CD4-positive, alpha-beta T cell (primary cell): ENCODE measurements around the gene PCDHGB4. TPM values are rescaled to one million over a fixed set of nuclear protein-coding genes. Genes with fewer than 3 reads are reported as not detected.
A peak's percentile ranks its signal among the peaks of the same experiment; 100 is the strongest.
"Not testable (repeated sequence)": the region's sequence is repeated elsewhere in the genome, so short reads cannot be mapped to it uniquely, and the experiment has no call there.

Experiments
- ATAC-seq: fragments of 200-7000 bp; cut with Tn5 transposase; one replicate; pipeline ENCODE4 v1.10.0; 2022; ENCODE audit warnings: mild to moderate bottlenecking; ENCODE audit not compliant: poor library complexity
- CTCF ChIA-PET: fragments of 350-600 bp; sonication (Branson Sonifier 250); formaldehyde crosslinking; loops from one replicate; lab custom pipeline; 2021; ENCODE audit warnings: antibody characterized with exemption, inconsistent platforms; lab: Charles Lee
- POLR2A ChIA-PET: fragments of 350-600 bp; sonication (Branson Sonifier 250); formaldehyde crosslinking; loops from one replicate; lab custom pipeline; 2021; ENCODE audit warnings: antibody characterized with exemption, inconsistent platforms; lab: Charles Lee
- DNase-seq, 14 experiments: peaks; one replicate each; pipeline ENCODE4 v3.0.0-alpha.2; 2013 to 2020; ENCODE audit warnings: mixed read lengths in 2 of 14
- H3K27ac ChIP-seq, 2 donors: one replicate each; pipeline versions ENCODE4 v1.5.1 to v1.7.0; 2013; ENCODE audit warnings: low read length in 2 of 2, low read depth in 1 of 2, mild to moderate bottlenecking in 1 of 2
- H3K27me3 ChIP-seq, 2 experiments: 1 replicate in 1 of 2; 2 replicates in 1 of 2; pipeline versions ENCODE4 v1.6.1 to v1.7.0; 2013; ENCODE audit warnings: low read length in 2 of 2, control low read depth in 1 of 2, mild to moderate bottlenecking in 1 of 2, moderate library complexity in 1 of 2; ENCODE audit not compliant: insufficient read depth in 2 of 2, control insufficient read depth in 1 of 2
- H3K36me3 ChIP-seq: one replicate; pipeline ENCODE4 v1.6.1; 2013; ENCODE audit warnings: low read length, control low read depth; ENCODE audit not compliant: insufficient read depth
- H3K4me1 ChIP-seq: one replicate; pipeline ENCODE4 v1.6.1; 2013; ENCODE audit warnings: low read length, control low read depth; ENCODE audit not compliant: insufficient read depth
- H3K4me3 ChIP-seq: one replicate; pipeline ENCODE4 v1.5.1; 2013; ENCODE audit warnings: mild to moderate bottlenecking, low read length, moderate library complexity
- H3K9me3 ChIP-seq, 2 experiments: 1 replicate in 1 of 2; 2 replicates in 1 of 2; pipeline versions ENCODE4 v1.6.1 to v1.7.0; 2013; ENCODE audit warnings: low read length in 2 of 2, mild to moderate bottlenecking in 2 of 2, control low read depth in 1 of 2, moderate library complexity in 1 of 2; ENCODE audit not compliant: control insufficient read depth in 1 of 2, insufficient read depth in 1 of 2
- H3K27ac Mint-ChIP-seq: one replicate; pipeline ENCODE4 v1.8.0; 2020; ENCODE audit warnings: mixed read lengths
- H3K27me3 Mint-ChIP-seq: one replicate; pipeline ENCODE4 v1.8.0; 2021; ENCODE audit warnings: mixed read lengths
- H3K36me3 Mint-ChIP-seq: one replicate; pipeline ENCODE4 v1.8.0; 2021; ENCODE audit warnings: low read depth, mixed read lengths
- H3K4me1 Mint-ChIP-seq: one replicate; pipeline ENCODE4 v1.8.0; 2021; ENCODE audit warnings: low read depth, mixed read lengths
- H3K4me3 Mint-ChIP-seq: one replicate; pipeline ENCODE4 v1.8.0; 2020; ENCODE audit warnings: mild to moderate bottlenecking, mixed read lengths
- H3K9me3 Mint-ChIP-seq: one replicate; pipeline ENCODE4 v1.8.0; 2020; ENCODE audit warnings: mixed read lengths
- CTCF ChIP-seq: fragments of 200-600 bp; IDR thresholded peaks from one replicate; pipeline ENCODE4 v1.8.0; 2022; ENCODE audit warnings: antibody characterized with exemption, mild to moderate bottlenecking
- intact Hi-C, 2 experiments: fragments of 100-400 bp; cut with DNase I in 1 of 2; cut with micrococcal nuclease in 1 of 2; formaldehyde crosslinking; loops; one replicate each; pipeline versions ENCODE4 v1.15.1 to v1.9.0; 2023 to 2025; cut with DNase I, micrococcal nuclease
- total RNA-seq, 174 experiments: library from RNA in 2 of 174; stranded (reverse) in 2 of 174; gene quantifications; one replicate each; pipeline ENCODE4 v1.2.3 and lab custom pipeline; 2021 to 2026

PCDHGB4 gene
- total RNA-seq, 2 experiments from 2014 or later, result not detected

DNA sequence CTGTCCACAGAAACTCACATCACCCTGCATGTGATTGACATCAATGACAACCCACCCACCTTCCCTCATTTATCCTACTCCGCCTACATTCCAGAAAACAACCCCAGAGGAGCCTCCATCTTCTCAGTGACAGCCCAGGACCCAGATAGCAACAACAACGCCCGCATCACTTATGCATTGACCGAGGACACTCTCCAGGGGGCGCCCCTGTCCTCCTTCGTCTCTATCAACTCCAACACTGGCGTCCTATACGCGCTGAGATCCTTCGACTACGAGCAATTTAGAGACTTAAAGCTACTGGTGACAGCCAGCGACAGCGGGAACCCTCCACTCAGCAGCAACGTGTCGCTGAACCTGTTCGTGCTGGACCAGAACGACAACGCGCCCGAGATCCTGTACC is 42.2 kb upstream of the PCDHGB4 start:
- Histone ChIP-seq H3K27ac (no peak overlapping the region), H3K4me1 (peaks cover 2% of the 10 kb centered on the region), H3K4me3 (no peak overlapping the region), H3K9me3 (peaks cover 28 to 47% of the 10 kb centered on the region in 2 experiments), H3K36me3 (no peaks in the 10 kb centered on the region), H3K27me3 (peaks cover 55 to 65% of the 10 kb centered on the region in 2 experiments)
- ATAC-seq, result no peak
- peaks cover 19% of the 10 kb centered on the region for H3K9me3 Mint-ChIP-seq
- no peak overlapping the region for H3K4me3 Mint-ChIP-seq
- TF ChIP-seq CTCF, result no peak
- intact Hi-C loops, result no loop called here
- H3K36me3 Mint-ChIP-seq, result peaks cover 44% of the 10 kb centered on the region
- H3K4me1 Mint-ChIP-seq, result no peaks in the 10 kb centered on the region
- H3K27me3 Mint-ChIP-seq, result peaks cover 90% of the 10 kb centered on the region
- no peak for DNase-seq
- CTCF ChIA-PET, result no interaction called here
- POLR2A ChIA-PET, result no interaction called here
- no peak overlapping the region for H3K27ac Mint-ChIP-seq

- H3K27ac ChIP-seq, intact Hi-C loops, H3K27ac Mint-ChIP-seq, H3K4me1 ChIP-seq, H3K4me3 Mint-ChIP-seq, CTCF ChIA-PET, H3K4me3 ChIP-seq, ATAC-seq, H3K36me3 ChIP-seq, H3K4me1 Mint-ChIP-seq, POLR2A ChIA-PET, DNase-seq: not testable (repeated sequence)
- Histone ChIP-seq H3K9me3 (peaks cover 33 to 45% of the 10 kb centered on the region in 2 experiments), H3K27me3 (peaks cover 60 to 72% of the 10 kb centered on the region in 2 experiments)
- Mint-ChIP-seq H3K36me3 (peaks cover 43% of the 10 kb centered on the region), H3K27me3 (peaks cover 94% of the 10 kb centered on the region), H3K9me3 (peaks cover 21% of the 10 kb centered on the region)
Observed at GRCh38 chr5:141346017-141346416, 41.5 kb upstream of the PCDHGB4 start.

DNA sequence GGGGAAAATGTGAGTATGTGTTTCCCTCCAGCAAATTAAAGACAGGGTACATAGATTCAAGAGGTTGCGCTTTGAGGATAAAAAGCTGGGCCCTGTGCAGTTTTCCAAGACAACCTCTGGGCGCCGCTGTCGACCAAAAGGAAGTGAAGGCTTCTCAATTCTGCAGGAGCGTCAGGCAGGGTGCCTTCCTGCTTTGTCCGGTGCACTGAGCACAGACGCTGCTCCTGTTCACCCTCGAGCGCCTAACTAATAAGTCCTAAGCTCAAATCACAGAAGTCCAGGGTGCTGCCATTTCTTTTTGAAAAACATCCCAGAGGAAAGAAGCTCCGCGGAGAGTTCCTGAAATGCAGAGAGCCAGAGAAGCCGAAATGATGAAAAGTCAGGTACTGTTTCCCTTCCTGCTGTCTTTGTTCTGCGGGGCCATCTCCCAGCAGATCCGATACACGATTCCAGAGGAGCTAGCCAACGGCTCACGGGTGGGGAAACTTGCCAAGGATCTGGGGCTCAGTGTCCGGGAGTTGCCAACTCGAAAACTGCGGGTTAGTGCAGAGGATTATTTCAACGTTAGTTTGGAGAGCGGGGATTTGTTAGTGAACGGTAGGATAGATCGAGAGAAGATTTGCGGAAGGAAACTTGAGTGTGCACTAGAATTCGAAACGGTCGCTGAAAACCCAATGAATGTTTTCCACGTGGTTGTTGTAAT is 37.4 kb upstream of the PCDHGB4 start, which contains the start of gene PCDHGB1:
Gene PCDHGB1, plus strand, starts transcription at position 183 of the 703 bp plus-strand sequence. Its CDS starts 162 bp downstream, at position 345.
- H3K36me3 ChIP-seq, result no peaks in the 10 kb centered on the region
- peaks cover 25% of the 10 kb centered on the region for H3K36me3 Mint-ChIP-seq
- H3K27me3 ChIP-seq, result peaks cover 57 to 70% of the 10 kb centered on the region in 2 experiments
- POLR2A ChIA-PET, result no interaction called here
- DNase-seq, result peak in 6 of 14 experiments; percentile 11 to 57 (median 40)
- no peak within 1 kb of the TSS for H3K27ac Mint-ChIP-seq
- H3K27ac ChIP-seq, result no peak within 1 kb of the TSS
- no peaks in the 10 kb centered on the region for H3K4me1 Mint-ChIP-seq
- CTCF ChIA-PET, result interaction anchor here (1.2 to 1.9 kb wide), 5 partner anchors 11 to 128 kb away, joined by 3 to 7 read pairs (median 3); partner anchors contain the start of genes PCDHGA1, PCDHGA2, PCDHGB3 and TAF7
- H3K4me3 Mint-ChIP-seq, result no peak within 1 kb of the TSS
- intact Hi-C loops, result no loop called here
- H3K4me3 ChIP-seq, result peak within 1 kb of the TSS; percentile 2
- peaks cover 92% of the 10 kb centered on the region for H3K27me3 Mint-ChIP-seq
- H3K9me3 Mint-ChIP-seq, result peaks cover 15% of the 10 kb centered on the region
- ATAC-seq, result peak; percentile 54
- no peak for TF ChIP-seq CTCF
- peaks cover 5% of the 10 kb centered on the region for H3K4me1 ChIP-seq
- peaks cover 22 to 52% of the 10 kb centered on the region in 2 experiments for H3K9me3 ChIP-seq
